GM18858 (cell line): ENCODE measurements around the gene IRF7.

Source experiments
- ATAC-seq: cut with Tn5 transposase; IDR thresholded peaks from one replicate; pipeline ENCODE4 v1.9.1; 2021; ENCODE audit not compliant: unreplicated experiment

The IRF7 gene

GRCh38 chr11:641806-642370, 26.1 kb upstream of the IRF7 start:
- ATAC-seq = no peak

- ATAC-seq = no peak
These were observed 24.4 kb upstream of the IRF7 start for GRCh38 chr11:640021-640706.

DNA sequence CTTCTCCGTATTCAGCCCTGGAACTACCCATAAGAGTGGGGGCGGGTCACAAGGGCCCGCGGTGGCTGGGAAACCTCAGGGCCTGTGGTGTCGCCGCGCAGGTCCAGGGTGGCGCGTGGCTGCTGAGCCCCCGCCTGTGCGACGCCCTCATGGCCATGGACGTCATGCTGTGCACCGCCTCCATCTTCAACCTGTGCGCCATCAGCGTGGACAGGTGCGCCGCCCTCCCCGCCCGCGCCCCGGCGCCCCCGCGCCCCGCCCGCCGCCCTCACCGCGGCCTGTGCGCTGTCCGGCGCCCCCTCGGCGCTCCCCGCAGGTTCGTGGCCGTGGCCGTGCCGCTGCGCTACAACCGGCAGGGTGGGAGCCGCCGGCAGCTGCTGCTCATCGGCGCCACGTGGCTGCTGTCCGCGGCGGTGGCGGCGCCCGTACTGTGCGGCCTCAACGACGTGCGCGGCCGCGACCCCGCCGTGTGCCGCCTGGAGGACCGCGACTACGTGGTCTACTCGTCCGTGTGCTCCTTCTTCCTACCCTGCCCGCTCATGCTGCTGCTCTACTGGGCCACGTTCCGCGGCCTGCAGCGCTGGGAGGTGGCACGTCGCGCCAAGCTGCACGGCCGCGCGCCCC, 23.7 kb upstream of the IRF7 start:
- ATAC-seq = no peak

GRCh38 chr11:638631-639331, 23.0 kb upstream of the IRF7 start:
- no peak for ATAC-seq

GRCh38 chr11:637593-638521, 22.1 kb upstream of the IRF7 start:
- no peak for ATAC-seq

DNA sequence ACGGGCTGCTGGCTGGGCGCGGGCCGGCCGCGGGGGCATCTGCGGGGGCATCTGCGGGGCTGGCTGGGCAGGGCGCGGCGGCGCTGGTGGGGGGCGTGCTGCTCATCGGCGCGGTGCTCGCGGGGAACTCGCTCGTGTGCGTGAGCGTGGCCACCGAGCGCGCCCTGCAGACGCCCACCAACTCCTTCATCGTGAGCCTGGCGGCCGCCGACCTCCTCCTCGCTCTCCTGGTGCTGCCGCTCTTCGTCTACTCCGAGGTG, 21.5 kb upstream of the IRF7 start:
- ATAC-seq = no peak

DNA sequence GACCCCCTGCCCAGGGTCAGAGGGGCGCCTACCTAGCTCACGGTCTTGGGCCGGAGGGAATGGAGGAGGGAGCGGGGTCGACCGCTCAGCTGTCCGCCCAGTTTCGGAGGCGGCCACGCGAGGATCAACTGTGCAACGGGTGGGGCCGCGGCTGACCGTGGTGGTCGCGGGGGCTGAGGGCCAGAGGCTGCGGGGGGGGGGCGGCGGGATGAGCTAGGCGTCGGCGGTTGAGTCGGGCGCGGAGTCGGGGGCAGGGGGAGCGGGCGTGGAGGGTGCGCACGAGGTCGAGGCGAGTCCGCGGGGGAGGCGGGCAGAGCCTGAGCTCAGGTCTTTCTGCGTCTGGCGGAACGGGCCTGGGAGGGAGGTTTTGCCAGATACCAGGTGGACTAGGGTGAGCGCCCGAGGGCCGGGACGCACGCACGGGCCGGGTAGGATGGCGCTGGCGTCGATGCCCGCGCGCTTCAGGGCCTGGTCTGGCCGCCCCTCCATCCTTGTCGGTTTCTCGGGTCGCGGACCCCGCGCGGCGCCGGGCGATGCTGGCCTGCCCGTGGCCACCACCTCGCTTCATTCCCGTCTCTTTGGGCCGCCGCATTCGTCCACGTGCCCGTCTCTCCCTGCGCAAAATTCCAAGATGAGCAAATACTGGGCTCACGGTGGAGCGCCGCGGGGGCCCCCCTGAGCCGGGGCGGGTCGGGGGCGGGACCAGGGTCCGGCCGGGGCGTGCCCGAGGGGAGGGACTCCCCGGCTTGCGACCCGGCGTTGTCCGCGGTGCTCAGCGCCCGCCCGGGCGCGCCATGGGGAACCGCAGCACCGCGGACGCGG, 21.0 kb upstream of the IRF7 start, which contains the start of gene DRD4:
TSS of gene DRD4 (plus strand) at position 759 of the 822 bp plus-strand sequence. CDS start at position 795, 36 bp downstream.
- ATAC-seq = no peak

GRCh38 chr11:635945-636510, 20.3 kb upstream of the IRF7 start:
- no peak for ATAC-seq

DNA sequence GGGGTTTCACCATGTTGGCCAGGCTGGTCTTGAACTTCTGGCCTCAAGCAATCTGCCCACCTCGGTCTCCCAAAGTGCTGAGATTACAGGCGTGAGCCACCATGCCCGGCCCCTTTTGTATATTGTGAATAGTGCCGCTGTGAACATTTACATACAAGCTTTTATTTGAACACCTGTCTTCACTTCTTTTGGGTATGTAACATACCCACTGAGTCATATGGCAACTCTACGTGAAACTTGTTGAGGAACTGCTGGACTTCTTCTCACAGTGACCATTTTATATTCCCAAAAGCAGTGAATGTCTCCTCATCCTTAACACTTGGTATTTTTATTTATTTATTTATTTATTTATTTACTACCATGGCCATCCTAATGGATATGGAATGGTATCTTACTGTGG, 15.1 kb upstream of the IRF7 start:
- ATAC-seq = no peak

- ATAC-seq = no peak
These were observed 13.5 kb upstream of the IRF7 start for GRCh38 chr11:629237-629583.

DNA sequence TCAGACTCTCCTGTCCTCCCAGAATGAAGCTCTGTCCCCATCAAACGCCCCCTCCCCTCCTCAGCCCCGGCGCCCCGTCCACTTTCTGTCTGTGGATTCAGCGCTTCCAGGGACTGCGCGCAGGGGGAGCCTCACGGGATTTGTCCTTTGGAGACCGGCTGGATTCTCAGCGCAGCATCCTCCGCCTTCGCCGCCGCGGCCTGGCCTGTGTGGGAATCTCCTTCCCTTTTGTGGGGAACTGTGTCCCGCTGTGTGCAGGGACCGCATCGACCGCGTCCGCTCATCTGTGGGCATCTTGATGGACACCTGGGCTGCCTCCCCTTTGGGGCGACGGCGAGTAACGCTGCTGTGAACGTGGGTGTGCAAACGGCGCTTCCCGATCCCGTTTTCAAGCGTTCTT, 12.3 kb upstream of the IRF7 start:
- ATAC-seq = no peak

GRCh38 chr11:627308-627576, 11.5 kb upstream of the IRF7 start:
- no peak for ATAC-seq

GRCh38 chr11:626475-627307, 10.9 kb upstream of the IRF7 start, which contains the start of gene SCT:
Gene SCT (minus strand): TSS chr11:627181. CDS start chr11:627143, 38 bp downstream.
- no peak for ATAC-seq

DNA sequence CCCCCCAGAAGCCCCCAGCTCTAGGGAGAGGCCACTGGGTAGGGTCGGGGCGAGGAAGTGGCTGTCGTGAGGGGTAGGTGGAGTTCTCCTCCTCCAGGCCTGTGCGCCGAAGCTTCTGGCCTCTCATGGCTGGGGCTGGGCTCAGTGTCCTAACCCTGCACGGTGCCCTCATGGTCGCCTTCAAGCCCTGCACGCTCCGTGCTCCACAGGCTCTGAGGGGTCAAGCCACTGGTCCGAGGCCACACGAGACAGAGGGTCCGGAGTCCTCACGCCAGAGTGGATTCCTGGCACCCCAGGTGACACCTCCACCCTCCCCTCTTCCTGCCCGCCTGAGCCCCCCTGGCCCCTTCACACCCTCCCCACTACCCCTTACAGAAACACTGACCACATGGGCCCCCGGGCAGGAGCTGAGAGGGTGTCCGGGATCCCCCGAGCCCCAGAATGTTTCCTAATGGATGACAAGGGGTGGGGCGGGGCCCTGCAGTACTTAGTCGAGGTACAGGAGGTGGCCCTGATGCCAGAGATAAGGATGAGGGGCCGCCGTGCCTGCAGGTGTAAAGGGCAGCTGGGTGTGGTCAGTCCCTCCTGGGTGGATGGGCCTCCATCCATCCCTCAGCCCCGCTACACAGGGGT, 10.0 kb upstream of the IRF7 start:
- no peak for ATAC-seq

DNA sequence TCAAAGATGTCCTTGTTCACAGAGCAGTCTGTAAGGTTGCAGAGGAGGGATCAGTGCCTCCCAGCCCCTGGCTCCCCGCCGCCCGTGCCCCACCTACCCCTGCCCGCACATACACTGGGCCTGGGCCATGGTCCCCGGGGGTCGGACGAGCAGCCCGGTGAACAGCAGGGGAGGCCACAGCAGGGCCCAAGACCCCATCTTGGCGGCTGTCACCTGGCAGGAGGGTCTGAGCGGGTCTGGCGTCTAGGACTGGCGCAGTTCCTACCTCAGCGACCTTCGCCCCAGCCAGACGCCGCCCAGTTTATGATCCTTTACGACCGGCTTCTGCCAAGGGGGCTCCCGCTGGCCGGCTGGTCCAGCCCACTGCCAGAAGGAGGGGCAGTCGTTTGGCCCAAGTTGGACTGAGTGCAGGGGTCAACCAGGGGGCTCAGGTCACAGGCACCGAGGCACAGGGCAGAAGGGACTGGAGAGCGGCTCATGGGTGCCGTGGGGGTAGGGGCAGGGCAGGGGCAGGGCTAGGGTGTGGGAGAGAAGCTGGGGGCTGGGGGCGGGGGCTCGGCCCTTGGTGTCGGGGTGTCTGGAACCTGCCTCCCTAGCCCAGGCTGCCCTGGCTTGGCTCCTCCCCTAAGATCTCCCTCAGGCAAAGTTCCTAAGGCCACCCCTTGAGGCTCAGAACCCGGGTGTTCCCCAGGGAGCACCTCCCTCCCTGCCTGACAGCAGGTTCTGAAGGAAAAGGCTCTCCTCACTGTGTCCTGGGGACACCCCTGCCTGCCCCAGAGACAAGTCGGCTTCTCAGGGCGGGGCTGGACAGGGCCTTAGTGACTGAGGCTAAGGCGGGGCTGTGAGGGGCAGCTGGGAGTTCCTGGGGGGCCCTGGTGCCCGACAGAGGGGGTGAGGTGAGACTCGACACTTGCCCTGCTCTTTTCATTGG, 9.2 kb upstream of the IRF7 start, which contains the start of gene CDHR5:
TSS of gene CDHR5 (minus strand) at position 251 of the 931 bp plus-strand sequence. CDS start at position 198, 53 bp downstream.
- no peak for ATAC-seq

DNA sequence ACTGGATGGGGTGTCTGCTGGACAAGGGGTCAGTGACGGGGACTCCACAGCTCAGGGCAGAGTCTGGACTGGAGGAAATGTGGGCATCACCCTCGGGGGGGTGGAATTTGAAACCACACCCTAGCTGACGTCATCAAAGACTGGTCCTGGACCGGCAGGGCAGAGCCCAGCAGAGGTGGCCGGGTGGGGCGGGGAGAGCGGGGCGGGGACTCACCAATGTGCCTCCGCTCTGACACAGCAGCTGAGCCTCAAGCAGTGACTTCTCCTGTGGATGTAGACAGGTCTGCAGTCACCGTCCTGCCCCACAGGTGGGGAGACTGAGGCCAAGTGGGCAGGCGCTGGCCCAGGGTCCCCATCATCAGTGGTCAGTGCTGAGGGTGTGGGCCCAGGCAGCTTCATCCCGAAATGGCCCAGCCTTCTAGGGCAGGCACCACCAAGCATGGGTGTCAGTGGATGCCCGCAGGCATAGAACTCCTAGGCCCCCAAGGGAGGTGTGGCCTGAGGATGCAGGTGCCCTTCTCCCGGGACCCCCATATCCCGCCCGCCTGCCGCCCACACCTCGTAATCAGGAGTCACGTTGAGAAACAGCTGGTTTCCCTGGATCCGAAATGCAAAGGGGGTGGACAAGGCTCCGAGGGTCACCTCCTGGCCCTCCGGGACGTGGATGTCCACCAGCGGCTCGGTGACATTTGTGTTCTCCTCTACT, 8.4 kb upstream of the IRF7 start:
- no peak for ATAC-seq

DNA sequence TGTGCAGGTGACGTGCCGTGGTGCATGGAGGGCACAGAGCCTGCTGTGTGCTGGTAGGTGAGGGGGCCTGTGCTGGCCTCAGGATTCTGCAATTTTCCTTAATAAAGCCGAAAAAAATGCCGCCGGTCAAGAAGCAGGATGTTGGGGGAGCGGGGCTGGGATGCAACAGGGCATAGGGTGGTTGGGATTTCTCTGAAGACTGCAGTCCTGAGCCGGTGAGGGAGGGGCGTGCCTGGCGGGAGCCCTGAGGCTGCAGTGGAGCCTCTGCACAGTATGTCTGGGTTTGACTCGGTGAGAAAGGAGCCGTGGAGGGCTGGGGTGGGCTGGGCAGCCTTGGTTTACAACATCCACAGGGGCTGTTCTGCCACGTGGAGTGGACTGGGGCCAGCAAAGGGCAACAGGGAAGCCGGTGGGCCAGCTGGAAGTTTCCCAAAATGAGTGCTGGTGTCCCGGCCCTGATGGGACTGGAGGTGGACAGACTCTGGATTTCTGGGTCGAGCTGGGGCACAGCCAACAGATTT, 7.7 kb upstream of the IRF7 start:
- no peak for ATAC-seq
